IMR-90 (cell line): Measurements from ENCODE around the gene SH3GL2. TPM values are rescaled to one million over a fixed set of nuclear protein-coding genes. Genes with fewer than 3 reads are reported as not detected.

Experiments
- ATAC-seq: fragments of 200-7000 bp; cut with Tn5 transposase; 2 replicates; pipeline ENCODE4 v1.9.1; 2020; ENCODE audit warnings: low read depth, mild to moderate bottlenecking, moderate library complexity
- BruUV-seq: library from RNA; stranded (reverse); fragments of 400-500 nt; replicated peaks from 2 replicates; lab custom pipeline; 2021; lab: Mats Ljungman, UMichigan
- CTCF ChIA-PET: fragments of 300-600 bp; formaldehyde crosslinking; extraction: SDS; loops from one replicate; lab custom pipeline; 2021; ENCODE audit warnings: antibody characterized with exemption; lab: Yijun Ruan, JAX
- POLR2A ChIA-PET: fragments of 300-600 bp; sonication (Branson Sonifier 250); formaldehyde crosslinking; loops from one replicate; lab custom pipeline; 2022; ENCODE audit warnings: antibody characterized with exemption; ENCODE audit not compliant: unreplicated experiment; lab: Charles Lee
- DNase-seq: peaks from one replicate; pipeline ENCODE4 v3.0.0; 2013
- H2AFZ ChIP-seq: replicated peaks from 2 replicates; pipeline ENCODE3; 2013; ENCODE audit warnings: low read length, mild to moderate bottlenecking; ENCODE audit not compliant: poor library complexity
- H2AK5ac ChIP-seq: 2 replicates; pipeline ENCODE4 v1.6.1; 2013; ENCODE audit warnings: low read depth, low read length, inconsistent platforms
- H2AK9ac ChIP-seq: replicated peaks from 2 replicates; pipeline ENCODE3; 2013; ENCODE audit warnings: mild to moderate bottlenecking, low read depth, low read length, moderate library complexity; ENCODE audit not compliant: poor library complexity
- H2BK120ac ChIP-seq: 2 replicates; pipeline ENCODE4 v1.6.1; 2013; ENCODE audit warnings: low read depth, low read length, inconsistent platforms
- H2BK15ac ChIP-seq: 3 replicates; pipeline ENCODE4 v1.6.1; 2013; ENCODE audit warnings: low read depth, low read length, inconsistent platforms
- H2BK20ac ChIP-seq: 2 replicates; pipeline ENCODE4 v1.6.1; 2013; ENCODE audit warnings: low read depth, mild to moderate bottlenecking, inconsistent platforms, low read length, moderate library complexity
- H2BK5ac ChIP-seq: 2 replicates; pipeline ENCODE4 v1.6.1; 2013; ENCODE audit warnings: mild to moderate bottlenecking, low read depth, low read length, inconsistent platforms; ENCODE audit not compliant: poor library complexity, severe bottlenecking
- H3K14ac ChIP-seq: replicated peaks from 2 replicates; pipeline ENCODE4 v1.6.1; 2013; ENCODE audit warnings: low read depth, low read length, inconsistent platforms
- H3K18ac ChIP-seq: 2 replicates; pipeline ENCODE4 v1.6.1; 2013; ENCODE audit warnings: low read depth, low read length, control low read depth
- H3K23ac ChIP-seq: 2 replicates; pipeline ENCODE4 v1.6.1; 2013; ENCODE audit warnings: low read depth, low read length, inconsistent platforms
- H3K27ac ChIP-seq: 2 replicates; pipeline ENCODE4 v1.5.1; 2013; ENCODE audit warnings: mild to moderate bottlenecking, control low read depth, low read length; ENCODE audit not compliant: insufficient read depth
- H3K27me3 ChIP-seq: 2 replicates; pipeline ENCODE4 v1.6.1; 2013; ENCODE audit warnings: low read length; ENCODE audit not compliant: control insufficient read depth, insufficient read depth
- H3K36me3 ChIP-seq: 2 replicates; pipeline ENCODE4 v1.6.1; 2013; ENCODE audit warnings: low read length, mixed read lengths; ENCODE audit not compliant: control insufficient read depth, insufficient read depth
- H3K4ac ChIP-seq: 2 replicates; pipeline ENCODE4 v1.6.1; 2013; ENCODE audit warnings: low read depth, low read length, inconsistent platforms
- H3K4me1 ChIP-seq: 2 replicates; pipeline ENCODE4 v1.6.1; 2013; ENCODE audit warnings: low read length, mixed read lengths; ENCODE audit not compliant: control insufficient read depth, insufficient read depth
- H3K4me2 ChIP-seq: 2 replicates; pipeline ENCODE4 v1.6.1; 2013; ENCODE audit warnings: low read depth, mild to moderate bottlenecking, control low read depth, low read length, moderate library complexity
- H3K4me3 ChIP-seq: 2 replicates; pipeline ENCODE4 v1.5.1; 2013; ENCODE audit warnings: low read depth, mild to moderate bottlenecking, control low read depth, low read length, moderate library complexity; ENCODE audit not compliant: insufficient read depth
- H3K56ac ChIP-seq: 2 replicates; pipeline ENCODE4 v1.6.1; 2013; ENCODE audit warnings: low read length, inconsistent platforms; ENCODE audit not compliant: insufficient read depth; ENCODE audit errors: extremely low read depth
- H3K79me1 ChIP-seq, 2 experiments: 2 replicates each; pipeline ENCODE4 v1.6.1; 2013; ENCODE audit warnings: low read length in 2 of 2, inconsistent platforms in 1 of 2, low read depth in 1 of 2
- H3K9ac ChIP-seq: 2 replicates; pipeline ENCODE4 v1.6.1; 2013; ENCODE audit warnings: low read depth, low read length, control low read depth
- H3K9me1 ChIP-seq: 2 replicates; pipeline ENCODE4 v1.6.1; 2013; ENCODE audit warnings: low read length, inconsistent platforms; ENCODE audit not compliant: insufficient read depth
- H3K9me3 ChIP-seq: 2 replicates; pipeline ENCODE4 v1.6.1; 2013; ENCODE audit warnings: low read length; ENCODE audit not compliant: control insufficient read depth, insufficient read depth
- H4K20me1 ChIP-seq: 2 replicates; pipeline ENCODE4 v1.6.1; 2013; ENCODE audit warnings: low read length, inconsistent platforms; ENCODE audit not compliant: insufficient read depth
- H4K5ac ChIP-seq: 2 replicates; pipeline ENCODE4 v1.6.1; 2013; ENCODE audit warnings: mild to moderate bottlenecking, low read depth, low read length, control low read depth
- H4K8ac ChIP-seq, 2 experiments: 2 replicates each; pipeline ENCODE4 v1.6.1; 2013; ENCODE audit warnings: low read depth in 2 of 2, low read length in 2 of 2, control low read depth in 1 of 2, inconsistent platforms in 1 of 2
- H4K91ac ChIP-seq: 2 replicates; pipeline ENCODE4 v1.6.1; 2013; ENCODE audit warnings: low read depth, low read length, inconsistent platforms; ENCODE audit not compliant: insufficient read depth
- CHD1 ChIP-seq: IDR thresholded peaks from 2 replicates; pipeline ENCODE4 v1.6.1; 2012; ENCODE audit warnings: low read depth, low read length, improper control_type of control experiment
- WGBS, 2 experiments: methylation state at CpG; one replicate each; pipeline versions ENCODE4 v1.1.5 to v1.1.7; 2013; ENCODE audit warnings: missing lambda C conversion rate in 2 of 2; ENCODE audit not compliant: insufficient read length in 1 of 2; ENCODE audit errors: extremely low coverage in 2 of 2; 5-methylcytosine and 5-hydroxymethylcytosine counted together
- dilution Hi-C: fragments of 300-500 bp; cut with HindIII; formaldehyde crosslinking; loops from one replicate; pipeline ENCODE4 v1.14.3; 2018; ENCODE audit warnings: low sequenced_read_pairs; ENCODE audit not compliant: unreplicated experiment
- in situ Hi-C: fragments of 300-500 bp; cut with MboI; formaldehyde crosslinking; loops from 3 replicates; pipeline ENCODE4 v1.14.3; 2019; ENCODE audit warnings: low sequenced_read_pairs, inconsistent platforms, mixed read lengths
- intact Hi-C: fragments of 100-400 bp; cut with micrococcal nuclease; formaldehyde crosslinking; loops from 2 replicates; pipeline ENCODE4 v1.10.0; 2022
- polyA plus RNA-seq, 3 experiments: library from polyadenylated mRNA; depleted of rRNA; stranded (reverse); fragments of >200 nt; gene quantifications; 2 replicates each; pipeline ENCODE4 v1.2.3, GENCODE V29; 2012; ENCODE audit warnings: low replicate concordance in 1 of 3
- total RNA-seq: library from RNA; depleted of rRNA; stranded (reverse); fragments of >200 nt; gene quantifications from 2 replicates; pipeline ENCODE4 v1.2.3, GENCODE V29; 2012

The SH3GL2 gene
- total and polyA plus RNA-seq, 2 of the 4 experiments (the other 2 are of a cell fraction), result under 0.01 to 0.05 TPM

DNA sequence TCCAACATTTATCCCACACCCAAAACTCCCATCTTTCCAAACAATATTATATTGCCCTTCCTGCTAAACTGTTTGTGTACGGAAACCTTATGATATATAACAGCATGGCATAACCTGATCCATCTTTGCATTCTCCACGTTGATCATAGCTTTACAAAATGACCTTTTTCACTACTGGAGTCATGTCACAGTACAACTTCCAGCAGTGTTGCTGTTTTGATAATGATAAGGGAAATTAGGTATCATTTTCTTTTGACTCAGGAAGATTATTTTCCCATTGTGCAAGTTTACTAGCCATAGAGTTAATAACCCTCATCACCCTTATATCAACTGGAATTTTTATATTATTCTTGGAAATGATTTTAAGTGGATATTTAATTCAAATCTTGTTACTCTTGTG, 57.5 kb downstream of the SH3GL2 start:
- BruUV-seq, result no TSS peak
- intact Hi-C loops, result no loop called here
- no peaks in the 10 kb centered on the region for H3K79me1 ChIP-seq
- H3K36me3 ChIP-seq, result no peaks in the 10 kb centered on the region
- H2BK15ac ChIP-seq, result no peak overlapping the region
- no peak overlapping the region for H3K9ac ChIP-seq
- no peak overlapping the region for H3K18ac ChIP-seq
- no peak overlapping the region for H3K4me3 ChIP-seq
- no peak overlapping the region for H2BK120ac ChIP-seq
- H3K23ac ChIP-seq, result no peak overlapping the region
- DNase-seq (no peak), ATAC-seq (no peak)
- no peak for TF ChIP-seq CHD1
- no peak overlapping the region for H4K5ac ChIP-seq
- H2AK5ac ChIP-seq, result no peak overlapping the region
- no peak overlapping the region for H2AK9ac ChIP-seq
- POLR2A ChIA-PET, result no interaction called here
- H3K27me3 ChIP-seq, result no peaks in the 10 kb centered on the region
- no peak overlapping the region for H3K4ac ChIP-seq
- no CpG with 5 or more reads among the region's 2 CpGs for WGBS, 2 experiments
- no peaks in the 10 kb centered on the region for H3K4me1 ChIP-seq
- no peak overlapping the region for H4K8ac ChIP-seq
- H3K56ac ChIP-seq, result no peak overlapping the region
- no peaks in the 10 kb centered on the region for H3K9me1 ChIP-seq
- no peak overlapping the region for H2AFZ ChIP-seq
- no peak overlapping the region for H2BK5ac ChIP-seq
- no peaks in the 10 kb centered on the region for H4K20me1 ChIP-seq
- CTCF ChIA-PET, result no interaction called here
- no peak overlapping the region for H3K4me2 ChIP-seq
- in situ Hi-C loops, result no loop called here
- no peak overlapping the region for H2BK20ac ChIP-seq
- no peaks in the 10 kb centered on the region for H3K9me3 ChIP-seq
- no peak overlapping the region for H4K91ac ChIP-seq
- H3K27ac ChIP-seq, result no peak overlapping the region
- H3K14ac ChIP-seq, result no peak overlapping the region
- dilution Hi-C loops, result no loop called here
